Measurements from ENCODE around the gene KCNQ1OT1.

DNA sequence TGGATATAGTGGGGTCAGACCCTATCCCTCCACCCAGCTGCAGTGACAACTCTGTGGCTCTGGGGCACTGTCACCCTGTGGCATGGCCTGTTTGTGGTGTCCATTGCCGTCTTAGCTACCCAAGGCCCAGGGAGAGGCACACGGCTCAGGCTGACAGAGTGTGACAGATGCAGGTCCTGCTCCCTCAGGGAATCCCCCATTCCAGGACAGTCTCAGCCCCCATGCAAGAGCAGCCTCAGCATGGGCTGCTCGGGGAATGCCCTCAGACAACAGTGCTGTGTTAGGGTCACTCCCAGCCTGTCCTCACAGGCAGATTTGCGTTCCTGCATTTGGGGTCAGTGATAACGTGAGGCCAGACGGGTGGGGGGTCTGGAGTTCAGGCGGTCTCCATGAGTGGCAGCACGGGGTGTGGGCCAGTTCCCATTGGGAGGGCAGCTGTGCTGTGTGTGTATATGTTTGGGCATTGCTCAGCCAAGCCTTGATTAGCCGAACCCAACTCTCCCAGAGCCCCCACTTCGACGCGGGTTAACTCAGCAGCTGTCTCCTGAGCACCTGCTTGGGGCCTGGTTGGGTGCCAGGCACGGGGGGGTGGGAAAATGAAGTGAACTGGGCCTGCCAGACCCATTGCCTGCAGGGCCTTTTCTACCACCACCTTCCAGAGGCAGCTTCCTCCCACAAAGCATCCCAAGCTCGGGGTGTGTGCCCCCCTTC lies 5.3 kb upstream of the KCNQ1OT1 start:
- TF ChIP-seq GATA1 (IDR thresholded peaks at IDR 0.05; ENCODE audit: low read depth, low read length) (no peak), POLR2A (IDR thresholded peaks at IDR 0.05; ENCODE audit: low read length) (no peak)

Data from erythroblast (primary cell).